Measurements from ENCODE around the gene RPS15. TPM values are rescaled to one million over a fixed set of nuclear protein-coding genes. Genes with fewer than 3 reads are reported as not detected.

The RPS15 gene
- total and polyA plus RNA-seq, 2 donors: 789 to 3,095 TPM

- Histone ChIP-seq H3K4me3 (ENCODE audit: low read length in 2 of 2) (no peak overlapping the region), H3K4me1 (ENCODE audit: control insufficient read depth in 2 of 2, insufficient read depth in 2 of 2, low read length in 2 of 2) (peaks cover 0 to 7% of the 10 kb centered on the region in 2 donors), H3K27me3 (ENCODE audit: control insufficient read depth in 2 of 2, insufficient read depth in 1 of 2, low read length in 1 of 2) (no peaks in the 10 kb centered on the region), H3K9me3 (ENCODE audit: control insufficient read depth in 2 of 2, insufficient read depth in 1 of 2, low read length in 1 of 2) (no peaks in the 10 kb centered on the region), H3K27ac (ENCODE audit: low read depth in 1 of 2, low read length in 1 of 2) (no peak overlapping the region), H3K36me3 (ENCODE audit: control insufficient read depth in 2 of 2, insufficient read depth in 2 of 2, low read length in 1 of 2) (peaks cover 84 to 91% of the 10 kb centered on the region in 2 donors)
- DNase-seq (ENCODE audit: low read depth in 6 of 9, low spot score in 9 of 9): no peak
- WGBS: 90% methylated on average over 9 of the region's 9 CpGs
Observed at GRCh38 chr19:1426736-1427135, 11.5 kb upstream of the RPS15 start.

- no peaks in the 10 kb centered on the region for H3K27me3 ChIP-seq (ENCODE audit: control insufficient read depth in 2 of 2, insufficient read depth in 1 of 2, low read length in 1 of 2)
- no peaks in the 10 kb centered on the region for H3K9me3 ChIP-seq (ENCODE audit: control insufficient read depth in 2 of 2, insufficient read depth in 1 of 2, low read length in 1 of 2)
- H3K4me3 ChIP-seq (ENCODE audit: low read length in 2 of 2): no peak overlapping the region
- peaks cover 84 to 91% of the 10 kb centered on the region in 2 donors for H3K36me3 ChIP-seq (ENCODE audit: control insufficient read depth in 2 of 2, insufficient read depth in 2 of 2, low read length in 1 of 2)
- 96% methylated on average over 27 of the region's 27 CpGs for WGBS
- DNase-seq (ENCODE audit: low read depth in 6 of 9, low spot score in 9 of 9): no peak
- peaks cover 0 to 7% of the 10 kb centered on the region in 2 donors for H3K4me1 ChIP-seq (ENCODE audit: control insufficient read depth in 2 of 2, insufficient read depth in 2 of 2, low read length in 2 of 2)
- no peak overlapping the region for H3K27ac ChIP-seq (ENCODE audit: low read depth in 1 of 2, low read length in 1 of 2)
Observed at GRCh38 chr19:1427221-1427920, 10.8 kb upstream of the RPS15 start.

GRCh38 chr19:1428738-1429391, 9.3 kb upstream of the RPS15 start:
- H3K4me3 ChIP-seq (ENCODE audit: low read length in 2 of 2): no peak overlapping the region
- 97% methylated on average over 41 of the region's 41 CpGs for WGBS
- H3K27me3 ChIP-seq (ENCODE audit: control insufficient read depth in 2 of 2, insufficient read depth in 1 of 2, low read length in 1 of 2): no peaks in the 10 kb centered on the region
- no peak for DNase-seq (ENCODE audit: low read depth in 6 of 9, low spot score in 9 of 9)
- H3K9me3 ChIP-seq (ENCODE audit: control insufficient read depth in 2 of 2, insufficient read depth in 1 of 2, low read length in 1 of 2): no peaks in the 10 kb centered on the region
- H3K4me1 ChIP-seq (ENCODE audit: control insufficient read depth in 2 of 2, insufficient read depth in 2 of 2, low read length in 2 of 2): peaks cover 0 to 7% of the 10 kb centered on the region in 2 donors
- no peak overlapping the region for H3K27ac ChIP-seq (ENCODE audit: low read depth in 1 of 2, low read length in 1 of 2)
- peaks cover 84 to 91% of the 10 kb centered on the region in 2 donors for H3K36me3 ChIP-seq (ENCODE audit: control insufficient read depth in 2 of 2, insufficient read depth in 2 of 2, low read length in 1 of 2)

- Histone ChIP-seq H3K27ac (ENCODE audit: low read depth in 1 of 2, low read length in 1 of 2) (no peak overlapping the region), H3K4me3 (ENCODE audit: low read length in 2 of 2) (no peak overlapping the region), H3K27me3 (ENCODE audit: control insufficient read depth in 2 of 2, insufficient read depth in 1 of 2, low read length in 1 of 2) (no peaks in the 10 kb centered on the region), H3K9me3 (ENCODE audit: control insufficient read depth in 2 of 2, insufficient read depth in 1 of 2, low read length in 1 of 2) (no peaks in the 10 kb centered on the region), H3K4me1 (ENCODE audit: control insufficient read depth in 2 of 2, insufficient read depth in 2 of 2, low read length in 2 of 2) (peaks cover 0 to 5% of the 10 kb centered on the region in 2 donors), H3K36me3 (ENCODE audit: control insufficient read depth in 2 of 2, insufficient read depth in 2 of 2, low read length in 1 of 2) (peaks cover 84 to 92% of the 10 kb centered on the region in 2 donors)
- DNase-seq (ENCODE audit: low read depth in 6 of 9, low spot score in 9 of 9): no peak
- WGBS: 96% methylated on average over 14 of the region's 14 CpGs
Observed at GRCh38 chr19:1429750-1430149, 8.4 kb upstream of the RPS15 start.

- no peaks in the 10 kb centered on the region for H3K9me3 ChIP-seq (ENCODE audit: control insufficient read depth in 2 of 2, insufficient read depth in 1 of 2, low read length in 1 of 2)
- peaks cover 0 to 5% of the 10 kb centered on the region in 2 donors for H3K4me1 ChIP-seq (ENCODE audit: control insufficient read depth in 2 of 2, insufficient read depth in 2 of 2, low read length in 2 of 2)
- H3K27me3 ChIP-seq (ENCODE audit: control insufficient read depth in 2 of 2, insufficient read depth in 1 of 2, low read length in 1 of 2): no peaks in the 10 kb centered on the region
- 94% methylated on average over 14 of the region's 14 CpGs for WGBS
- no peak for DNase-seq (ENCODE audit: low read depth in 6 of 9, low spot score in 9 of 9)
- no peak overlapping the region for H3K27ac ChIP-seq (ENCODE audit: low read depth in 1 of 2, low read length in 1 of 2)
- peaks cover 80 to 90% of the 10 kb centered on the region in 2 donors for H3K36me3 ChIP-seq (ENCODE audit: control insufficient read depth in 2 of 2, insufficient read depth in 2 of 2, low read length in 1 of 2)
- H3K4me3 ChIP-seq (ENCODE audit: low read length in 2 of 2): no peak overlapping the region
Observed at GRCh38 chr19:1430246-1430645, 8.0 kb upstream of the RPS15 start.

GRCh38 chr19:1431759-1432506, 6.3 kb upstream of the RPS15 start:
- H3K27me3 ChIP-seq (ENCODE audit: control insufficient read depth in 2 of 2, insufficient read depth in 1 of 2, low read length in 1 of 2): no peaks in the 10 kb centered on the region
- 98% methylated on average over 24 of the region's 24 CpGs for WGBS

GRCh38 chr19:1432507-1432887, 5.7 kb upstream of the RPS15 start:
- 98% methylated on average over 16 of the region's 16 CpGs for WGBS
- Histone ChIP-seq H3K4me1 (ENCODE audit: control insufficient read depth in 2 of 2, insufficient read depth in 2 of 2, low read length in 2 of 2) (no peaks in the 10 kb centered on the region), H3K27ac (ENCODE audit: low read depth in 1 of 2, low read length in 1 of 2) (no peak overlapping the region), H3K27me3 (ENCODE audit: control insufficient read depth in 2 of 2, insufficient read depth in 1 of 2, low read length in 1 of 2) (no peaks in the 10 kb centered on the region), H3K4me3 (ENCODE audit: low read length in 2 of 2) (no peak overlapping the region), H3K9me3 (ENCODE audit: control insufficient read depth in 2 of 2, insufficient read depth in 1 of 2, low read length in 1 of 2) (no peaks in the 10 kb centered on the region), H3K36me3 (ENCODE audit: control insufficient read depth in 2 of 2, insufficient read depth in 2 of 2, low read length in 1 of 2) (peaks cover 62 to 74% of the 10 kb centered on the region in 2 donors)
- no peak for DNase-seq (ENCODE audit: low read depth in 6 of 9, low spot score in 9 of 9)

More at GRCh38 chr19:1431759-1432506, 6.3 kb upstream of the RPS15 start:
- Histone ChIP-seq H3K36me3 (ENCODE audit: control insufficient read depth in 2 of 2, insufficient read depth in 2 of 2, low read length in 1 of 2) (peaks cover 68 to 79% of the 10 kb centered on the region in 2 donors), H3K27ac (ENCODE audit: low read depth in 1 of 2, low read length in 1 of 2) (no peak overlapping the region), H3K4me3 (ENCODE audit: low read length in 2 of 2) (no peak overlapping the region), H3K9me3 (ENCODE audit: control insufficient read depth in 2 of 2, insufficient read depth in 1 of 2, low read length in 1 of 2) (no peaks in the 10 kb centered on the region), H3K4me1 (ENCODE audit: control insufficient read depth in 2 of 2, insufficient read depth in 2 of 2, low read length in 2 of 2) (no peaks in the 10 kb centered on the region)
- DNase-seq (ENCODE audit: low read depth in 6 of 9, low spot score in 9 of 9): no peak

GRCh38 chr19:1433119-1434039, 4.8 kb upstream of the RPS15 start:
- Histone ChIP-seq H3K36me3 (ENCODE audit: control insufficient read depth in 2 of 2, insufficient read depth in 2 of 2, low read length in 1 of 2) (peaks cover 60 to 65% of the 10 kb centered on the region in 2 donors), H3K4me1 (ENCODE audit: control insufficient read depth in 2 of 2, insufficient read depth in 2 of 2, low read length in 2 of 2) (peaks cover 0 to 3% of the 10 kb centered on the region in 2 donors), H3K27me3 (ENCODE audit: control insufficient read depth in 2 of 2, insufficient read depth in 1 of 2, low read length in 1 of 2) (no peaks in the 10 kb centered on the region), H3K27ac (ENCODE audit: low read depth in 1 of 2, low read length in 1 of 2) (no peak overlapping the region), H3K4me3 (ENCODE audit: low read length in 2 of 2) (no peak overlapping the region), H3K9me3 (ENCODE audit: control insufficient read depth in 2 of 2, insufficient read depth in 1 of 2, low read length in 1 of 2) (no peaks in the 10 kb centered on the region)
- DNase-seq (ENCODE audit: low read depth in 6 of 9, low spot score in 9 of 9): no peak
- WGBS: 97% methylated on average over 47 of the region's 47 CpGs

Data from thymus (tissue), 11 donors.